ENCODE measurements around the gene CNTNAP2.

CNTNAP2 gene

DNA sequence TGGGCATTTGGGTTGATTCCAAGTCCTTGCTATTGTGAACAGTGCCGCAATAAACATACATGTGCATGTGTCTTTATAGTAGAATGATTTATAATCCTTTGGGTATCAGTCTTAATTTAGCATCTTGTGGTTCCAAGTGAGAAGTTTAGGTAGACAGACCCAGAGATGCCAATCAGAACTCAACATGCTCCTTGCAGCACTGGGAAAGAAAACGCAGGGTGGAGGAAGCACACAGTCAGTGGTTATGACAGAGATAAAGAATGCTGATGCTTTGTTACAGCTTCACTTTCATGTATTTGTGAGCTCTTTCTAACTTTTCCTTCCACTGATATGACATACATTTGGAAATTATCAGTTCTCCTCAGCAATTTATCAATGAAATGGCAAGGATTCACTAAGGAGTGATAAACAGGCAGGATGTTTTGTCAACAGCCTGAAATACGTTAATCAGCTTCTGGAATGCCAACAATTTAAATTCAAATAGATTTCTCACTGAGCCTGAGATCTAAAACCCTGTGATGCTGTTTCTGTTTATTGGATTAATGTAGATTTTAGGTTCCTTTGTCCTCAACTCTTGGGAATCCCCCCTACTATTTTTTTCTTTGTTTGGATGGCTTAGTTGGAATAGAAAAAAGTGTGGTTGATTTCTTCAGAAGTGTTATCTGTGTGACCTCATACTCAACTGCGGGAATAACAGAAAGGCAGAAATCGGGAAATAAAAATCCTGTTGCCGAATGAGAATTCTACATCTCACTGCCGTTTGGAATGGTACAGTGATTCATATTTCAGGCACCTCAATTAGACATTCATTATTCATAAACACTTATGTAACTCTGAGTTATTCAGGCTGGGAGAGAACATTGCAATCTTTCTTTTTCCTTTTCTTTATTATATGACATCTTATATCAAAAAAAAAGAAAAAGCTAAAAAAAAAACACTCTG, 675.0 kb downstream of the CNTNAP2 start:
- TF ChIP-seq CTCF (IDR thresholded peaks at IDR 0.05): no peak
- DNase-seq (ENCODE audit: low spot score): no peak
- Histone ChIP-seq H3K4me3 (no peak overlapping the region), H3K27ac (no peak overlapping the region)

DNA sequence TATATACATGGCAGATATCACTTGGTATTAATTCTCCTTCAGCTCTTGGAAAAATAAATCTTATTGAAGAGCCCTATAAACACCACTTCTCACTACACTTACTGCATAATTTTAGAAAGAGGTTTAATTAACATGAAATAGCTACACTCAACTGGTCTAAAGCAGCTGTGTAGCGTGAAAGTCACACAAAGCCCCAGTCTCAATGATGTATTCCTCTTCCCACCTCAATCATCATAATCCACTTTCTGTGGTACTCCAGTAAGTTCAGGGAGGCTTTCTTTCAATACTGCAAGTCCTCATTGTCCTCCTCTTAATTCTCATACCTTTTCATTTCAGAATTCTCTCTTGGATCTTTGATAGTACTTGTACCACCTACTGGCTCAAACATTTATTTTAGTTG, 688.0 kb downstream of the CNTNAP2 start:
- H3K27ac ChIP-seq: no peak overlapping the region
- H3K4me3 ChIP-seq: no peak overlapping the region
- DNase-seq (ENCODE audit: low spot score): no peak
- TF ChIP-seq CTCF (IDR thresholded peaks at IDR 0.05): no peak

- no peak overlapping the region for H3K4me3 ChIP-seq
- TF ChIP-seq CTCF (IDR thresholded peaks at IDR 0.05): no peak
- DNase-seq (ENCODE audit: low spot score): no peak
- H3K27ac ChIP-seq: no peak overlapping the region
Observed at GRCh38 chr7:146805082-146805481, 688.5 kb downstream of the CNTNAP2 start.

DNA sequence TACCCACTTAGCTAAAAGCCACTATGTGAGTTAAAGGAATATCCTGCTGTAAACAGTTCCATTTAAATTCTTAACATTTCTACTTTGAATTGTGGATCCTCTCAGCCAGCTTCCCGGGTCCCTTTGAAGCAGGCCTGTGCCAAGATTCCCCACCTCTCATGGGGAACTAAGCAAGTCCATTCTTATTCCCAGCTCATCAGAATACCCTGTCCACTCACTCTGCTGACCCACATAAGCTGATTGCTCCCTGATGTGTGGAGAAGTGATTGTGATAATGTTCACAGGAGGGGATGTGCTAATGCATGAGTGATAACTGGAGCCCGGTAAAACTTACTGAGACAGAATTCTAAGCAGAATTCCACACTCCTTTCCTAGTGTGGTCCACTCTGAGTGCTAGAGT, 709.7 kb downstream of the CNTNAP2 start:
- no peak for TF ChIP-seq CTCF (IDR thresholded peaks at IDR 0.05)
- H3K27ac ChIP-seq: no peak overlapping the region
- no peak overlapping the region for H3K4me3 ChIP-seq
- DNase-seq (ENCODE audit: low spot score): no peak

DNA sequence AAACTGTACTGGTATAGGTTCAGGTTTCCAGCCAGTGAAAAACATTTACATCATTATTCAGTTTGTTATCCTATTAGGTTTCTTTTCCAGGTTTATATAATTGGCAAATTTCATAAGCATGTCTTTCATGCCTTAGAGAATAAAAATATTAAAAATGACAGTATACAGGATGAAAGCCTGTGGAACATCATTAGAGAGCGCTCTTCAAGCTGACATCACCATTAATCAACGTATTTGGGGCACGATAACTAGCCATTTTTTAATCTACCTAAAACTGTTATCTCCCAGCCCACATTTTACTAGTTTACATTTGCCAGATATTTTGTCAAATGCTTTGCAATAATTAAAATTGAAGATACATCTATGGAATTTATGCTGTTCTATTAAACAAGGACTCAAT, 714.1 kb downstream of the CNTNAP2 start:
- H3K27ac ChIP-seq: no peak overlapping the region
- TF ChIP-seq CTCF (IDR thresholded peaks at IDR 0.05): no peak
- H3K4me3 ChIP-seq: no peak overlapping the region
- no peak for DNase-seq (ENCODE audit: low spot score)

DNA sequence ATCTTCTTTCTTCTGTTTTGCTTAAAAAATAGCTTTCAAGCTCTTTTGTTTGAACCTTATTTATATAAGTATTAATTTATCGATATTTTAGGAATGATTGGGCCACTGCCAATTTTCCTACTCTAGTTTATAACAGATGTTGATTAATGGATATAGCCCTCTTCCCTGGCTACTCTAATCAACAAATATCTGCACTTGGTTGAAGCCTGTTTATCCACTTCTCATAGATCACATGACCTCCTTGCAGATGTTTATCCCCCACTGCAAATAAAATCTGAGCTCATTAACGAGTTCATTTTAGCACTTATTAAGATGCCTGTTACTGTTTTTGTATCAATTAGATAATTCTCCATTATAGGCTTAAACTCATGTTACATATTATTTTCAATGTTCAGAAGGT, 715.3 kb downstream of the CNTNAP2 start:
- no peak for TF ChIP-seq CTCF (IDR thresholded peaks at IDR 0.05)
- Histone ChIP-seq H3K4me3 (no peak overlapping the region), H3K27ac (no peak overlapping the region)
- no peak for DNase-seq (ENCODE audit: low spot score)

DNA sequence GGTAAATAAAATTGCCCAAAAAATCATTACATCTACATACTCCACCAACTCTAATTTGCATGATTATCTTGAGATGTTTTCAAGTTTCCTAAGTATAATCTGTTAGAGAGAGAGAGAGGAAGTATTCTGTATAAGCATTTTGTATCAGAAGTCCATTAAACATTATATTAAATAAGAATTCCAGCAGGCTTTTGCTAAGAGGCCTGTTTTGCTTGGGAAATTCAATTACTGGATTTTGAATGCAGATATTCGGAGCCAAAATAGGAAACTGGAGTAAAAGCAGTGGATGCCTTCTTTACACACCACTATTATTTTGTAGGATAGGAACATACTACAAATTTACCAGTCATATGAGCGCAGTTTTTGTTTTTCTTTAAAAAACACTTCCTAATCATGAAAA, 727.8 kb downstream of the CNTNAP2 start:
- TF ChIP-seq CTCF (IDR thresholded peaks at IDR 0.05): no peak
- H3K27ac ChIP-seq: no peak overlapping the region
- no peak for DNase-seq (ENCODE audit: low spot score)
- H3K4me3 ChIP-seq: no peak overlapping the region

All from coronary artery (tissue), 2 donors.